ENCODE measurements around the gene RAB30.

The RAB30 gene

DNA sequence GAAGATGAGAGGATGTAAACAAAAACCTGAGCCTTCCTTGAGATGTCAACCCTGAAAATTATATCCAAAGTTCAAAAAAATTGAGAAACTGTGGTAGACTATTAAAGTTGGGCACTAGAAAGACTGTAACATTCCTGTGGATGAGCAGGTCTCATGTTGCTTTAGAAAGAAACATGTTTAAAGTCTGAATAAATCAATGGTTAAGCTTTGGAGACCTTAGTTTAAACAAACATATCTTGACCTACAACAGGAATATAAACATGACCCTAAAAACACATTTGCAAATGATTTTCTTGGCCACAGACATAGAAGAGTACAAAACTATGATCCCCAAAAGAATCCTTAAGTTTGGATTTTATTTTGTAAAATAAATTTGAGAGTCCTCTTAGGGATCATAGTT lies 47.1 kb upstream of the RAB30 start:
- no peak overlapping the region for H3K27ac ChIP-seq (replicated peaks)
- no peak for TF ChIP-seq POLR2AphosphoS5 (IDR thresholded peaks at IDR 0.05; ENCODE audit: low read depth)
- no peak for TF ChIP-seq GABPA (IDR thresholded peaks at IDR 0.05; ENCODE audit: low read depth)
- TF ChIP-seq, protein P1, sequence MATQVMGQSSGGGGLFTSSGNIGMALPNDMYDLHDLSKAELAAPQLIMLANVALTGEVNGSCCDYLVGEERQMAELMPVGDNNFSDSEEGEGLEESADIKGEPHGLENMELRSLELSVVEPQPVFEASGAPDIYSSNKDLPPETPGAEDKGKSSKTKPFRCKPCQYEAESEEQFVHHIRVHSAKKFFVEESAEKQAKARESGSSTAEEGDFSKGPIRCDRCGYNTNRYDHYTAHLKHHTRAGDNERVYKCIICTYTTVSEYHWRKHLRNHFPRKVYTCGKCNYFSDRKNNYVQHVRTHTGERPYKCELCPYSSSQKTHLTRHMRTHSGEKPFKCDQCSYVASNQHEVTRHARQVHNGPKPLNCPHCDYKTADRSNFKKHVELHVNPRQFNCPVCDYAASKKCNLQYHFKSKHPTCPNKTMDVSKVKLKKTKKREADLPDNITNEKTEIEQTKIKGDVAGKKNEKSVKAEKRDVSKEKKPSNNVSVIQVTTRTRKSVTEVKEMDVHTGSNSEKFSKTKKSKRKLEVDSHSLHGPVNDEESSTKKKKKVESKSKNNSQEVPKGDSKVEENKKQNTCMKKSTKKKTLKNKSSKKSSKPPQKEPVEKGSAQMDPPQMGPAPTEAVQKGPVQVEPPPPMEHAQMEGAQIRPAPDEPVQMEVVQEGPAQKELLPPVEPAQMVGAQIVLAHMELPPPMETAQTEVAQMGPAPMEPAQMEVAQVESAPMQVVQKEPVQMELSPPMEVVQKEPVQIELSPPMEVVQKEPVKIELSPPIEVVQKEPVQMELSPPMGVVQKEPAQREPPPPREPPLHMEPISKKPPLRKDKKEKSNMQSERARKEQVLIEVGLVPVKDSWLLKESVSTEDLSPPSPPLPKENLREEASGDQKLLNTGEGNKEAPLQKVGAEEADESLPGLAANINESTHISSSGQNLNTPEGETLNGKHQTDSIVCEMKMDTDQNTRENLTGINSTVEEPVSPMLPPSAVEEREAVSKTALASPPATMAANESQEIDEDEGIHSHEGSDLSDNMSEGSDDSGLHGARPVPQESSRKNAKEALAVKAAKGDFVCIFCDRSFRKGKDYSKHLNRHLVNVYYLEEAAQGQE (IDR thresholded peaks at IDR 0.05; ENCODE audit: insufficient replicate concordance, low read depth): no peak
- TF ChIP-seq, protein P2, sequence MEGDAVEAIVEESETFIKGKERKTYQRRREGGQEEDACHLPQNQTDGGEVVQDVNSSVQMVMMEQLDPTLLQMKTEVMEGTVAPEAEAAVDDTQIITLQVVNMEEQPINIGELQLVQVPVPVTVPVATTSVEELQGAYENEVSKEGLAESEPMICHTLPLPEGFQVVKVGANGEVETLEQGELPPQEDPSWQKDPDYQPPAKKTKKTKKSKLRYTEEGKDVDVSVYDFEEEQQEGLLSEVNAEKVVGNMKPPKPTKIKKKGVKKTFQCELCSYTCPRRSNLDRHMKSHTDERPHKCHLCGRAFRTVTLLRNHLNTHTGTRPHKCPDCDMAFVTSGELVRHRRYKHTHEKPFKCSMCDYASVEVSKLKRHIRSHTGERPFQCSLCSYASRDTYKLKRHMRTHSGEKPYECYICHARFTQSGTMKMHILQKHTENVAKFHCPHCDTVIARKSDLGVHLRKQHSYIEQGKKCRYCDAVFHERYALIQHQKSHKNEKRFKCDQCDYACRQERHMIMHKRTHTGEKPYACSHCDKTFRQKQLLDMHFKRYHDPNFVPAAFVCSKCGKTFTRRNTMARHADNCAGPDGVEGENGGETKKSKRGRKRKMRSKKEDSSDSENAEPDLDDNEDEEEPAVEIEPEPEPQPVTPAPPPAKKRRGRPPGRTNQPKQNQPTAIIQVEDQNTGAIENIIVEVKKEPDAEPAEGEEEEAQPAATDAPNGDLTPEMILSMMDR (IDR thresholded peaks at IDR 0.05; ENCODE audit: insufficient read depth, low read length): no peak
- TF ChIP-seq SPI1 (IDR thresholded peaks at IDR 0.05; ENCODE audit: borderline replicate concordance, low read depth): no peak
- H3K27me3 ChIP-seq (ENCODE audit: insufficient read depth, poor library complexity, severe bottlenecking): no peaks in the 10 kb centered on the region
- H3K4me3 ChIP-seq (replicated peaks; ENCODE audit: insufficient read depth, low read length): no peak overlapping the region
- DNase-seq (ENCODE audit: low read depth in 1 of 2, low spot score in 1 of 2): no peak

DNA sequence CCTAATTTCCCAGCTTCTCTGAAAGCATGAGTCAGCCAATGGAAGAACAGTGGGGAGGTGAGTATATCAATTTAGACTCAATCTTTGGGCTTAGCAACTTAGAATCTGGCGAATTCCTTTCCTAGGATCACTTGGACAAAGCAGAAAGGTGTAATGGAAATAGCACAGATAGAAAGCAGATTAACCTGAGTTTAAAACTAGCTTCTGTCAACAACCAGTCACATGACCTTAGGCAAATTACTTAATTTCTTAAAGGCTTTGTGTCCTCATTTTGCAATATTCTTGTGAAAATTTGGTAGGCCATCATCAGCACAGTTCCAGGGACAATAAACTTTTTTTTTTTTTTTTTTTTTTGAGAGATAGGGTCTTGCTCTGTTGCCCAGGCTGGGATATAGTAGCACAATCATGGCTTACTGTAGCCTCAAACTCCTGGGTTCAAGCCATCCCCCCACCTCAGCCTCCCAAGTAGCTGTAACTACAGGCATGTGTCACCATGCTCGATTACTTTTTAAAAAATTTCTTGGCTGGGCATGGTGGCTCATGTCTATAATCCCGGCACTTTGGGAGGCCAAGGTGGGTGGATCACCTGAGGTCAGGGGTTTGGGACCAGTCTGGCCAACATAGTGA lies 44.4 kb upstream of the RAB30 start:
- Histone ChIP-seq H3K4me3 (replicated peaks; ENCODE audit: insufficient read depth, low read length) (no peak overlapping the region), H3K27ac (replicated peaks) (no peak overlapping the region), H3K27me3 (ENCODE audit: insufficient read depth, poor library complexity, severe bottlenecking) (no peaks in the 10 kb centered on the region)
- TF ChIP-seq GABPA (IDR thresholded peaks at IDR 0.05; ENCODE audit: low read depth) (no peak), SPI1 (IDR thresholded peaks at IDR 0.05; ENCODE audit: borderline replicate concordance, low read depth) (no peak), POLR2AphosphoS5 (IDR thresholded peaks at IDR 0.05; ENCODE audit: low read depth) (no peak)
- TF ChIP-seq, protein P1 (IDR thresholded peaks at IDR 0.05; ENCODE audit: insufficient replicate concordance, low read depth): no peak
- TF ChIP-seq, protein P2 (IDR thresholded peaks at IDR 0.05; ENCODE audit: insufficient read depth, low read length): no peak
- DNase-seq (ENCODE audit: low read depth in 1 of 2, low spot score in 1 of 2): peak in 1 of 2 experiments; percentile 28

DNA sequence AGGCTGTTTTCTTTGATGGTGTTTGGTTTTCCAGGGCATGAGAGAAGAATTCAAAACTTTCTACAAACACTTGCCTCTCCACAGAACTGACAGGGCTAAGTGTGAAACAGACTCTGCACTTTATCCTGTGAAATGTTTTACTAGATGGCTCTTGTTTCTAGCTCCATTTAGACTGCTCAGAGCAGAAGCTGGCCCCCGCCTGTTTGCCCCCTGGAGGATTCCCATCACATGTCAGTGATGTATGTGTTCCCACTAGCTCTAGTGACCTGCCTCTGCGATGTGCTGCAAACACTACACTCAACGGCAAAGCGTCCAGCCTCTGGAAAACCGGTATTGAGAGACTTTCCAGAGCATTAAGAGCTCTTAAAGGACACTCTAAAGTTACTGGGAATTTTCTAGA lies 43.9 kb upstream of the RAB30 start:
- Histone ChIP-seq H3K27me3 (ENCODE audit: insufficient read depth, poor library complexity, severe bottlenecking) (no peaks in the 10 kb centered on the region), H3K27ac (replicated peaks) (no peak overlapping the region), H3K4me3 (replicated peaks; ENCODE audit: insufficient read depth, low read length) (no peak overlapping the region)
- DNase-seq (ENCODE audit: low read depth in 1 of 2, low spot score in 1 of 2): no peak
- TF ChIP-seq, protein P1 (IDR thresholded peaks at IDR 0.05; ENCODE audit: insufficient replicate concordance, low read depth): no peak
- TF ChIP-seq SPI1 (IDR thresholded peaks at IDR 0.05; ENCODE audit: borderline replicate concordance, low read depth) (no peak), POLR2AphosphoS5 (IDR thresholded peaks at IDR 0.05; ENCODE audit: low read depth) (no peak), GABPA (IDR thresholded peaks at IDR 0.05; ENCODE audit: low read depth) (no peak)
- TF ChIP-seq, protein P2 (IDR thresholded peaks at IDR 0.05; ENCODE audit: insufficient read depth, low read length): no peak
